GM11168 (cell line): Measurements from ENCODE around the gene CD300LG.
"Not testable (repeated sequence)": the region's sequence is repeated elsewhere in the genome, so short reads cannot be mapped to it uniquely, and the experiment has no call there.

Experiments
- in situ Hi-C: fragments of 300-500 bp; cut with MboI; formaldehyde crosslinking; loops from one replicate; pipeline ENCODE4 v1.12.0; 2022; ENCODE audit warnings: low sequenced_read_pairs; ENCODE audit not compliant: unreplicated experiment

The CD300LG gene, protein sequence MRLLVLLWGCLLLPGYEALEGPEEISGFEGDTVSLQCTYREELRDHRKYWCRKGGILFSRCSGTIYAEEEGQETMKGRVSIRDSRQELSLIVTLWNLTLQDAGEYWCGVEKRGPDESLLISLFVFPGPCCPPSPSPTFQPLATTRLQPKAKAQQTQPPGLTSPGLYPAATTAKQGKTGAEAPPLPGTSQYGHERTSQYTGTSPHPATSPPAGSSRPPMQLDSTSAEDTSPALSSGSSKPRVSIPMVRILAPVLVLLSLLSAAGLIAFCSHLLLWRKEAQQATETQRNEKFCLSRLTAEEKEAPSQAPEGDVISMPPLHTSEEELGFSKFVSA

DNA sequence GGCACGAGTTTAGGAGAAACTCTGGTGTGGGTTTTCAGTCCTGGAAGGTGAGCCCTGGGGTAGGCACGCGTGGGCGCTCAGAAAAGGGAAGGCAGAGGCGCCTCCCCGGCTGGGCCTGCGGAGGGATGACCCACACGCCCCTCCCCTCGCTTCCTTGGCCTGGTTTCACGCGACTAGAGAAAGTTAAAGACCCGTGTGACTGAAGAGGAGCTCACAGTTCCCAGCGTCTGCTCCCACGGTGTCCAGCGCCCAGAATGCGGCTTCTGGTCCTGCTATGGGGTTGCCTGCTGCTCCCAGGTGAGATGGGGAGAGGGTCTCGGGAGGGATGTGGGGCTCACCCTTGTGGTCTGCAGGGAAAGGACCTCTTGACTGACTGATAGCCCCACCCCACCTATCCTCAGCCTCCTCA lies at the start of gene CD300LG:
CD300LG (plus strand) TSS at position 214 of the 409 bp plus-strand sequence; CDS start at position 255, 41 bp downstream.
- in situ Hi-C loops = no loop called here

DNA sequence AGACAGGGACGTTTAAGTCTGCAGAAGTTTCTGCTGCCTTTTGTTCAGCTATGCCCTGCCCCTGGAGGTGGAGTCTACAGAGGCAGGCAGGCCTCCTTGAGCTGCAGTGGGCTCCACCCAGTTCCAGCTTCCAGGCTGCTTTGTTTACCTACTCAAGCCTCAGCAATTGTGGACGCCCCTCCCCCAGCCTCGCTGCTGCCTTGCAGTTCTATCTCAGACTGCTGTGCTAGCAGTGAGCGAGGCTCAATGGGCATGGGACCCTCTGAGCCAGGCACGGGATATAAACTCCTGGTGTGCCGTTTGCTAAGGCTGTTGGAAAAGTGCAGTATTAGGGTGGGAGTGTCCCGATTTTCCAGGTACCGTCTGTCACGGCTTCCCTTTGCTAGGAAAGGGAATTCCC lies 49.0 kb upstream of the CD300LG start:
- in situ Hi-C loops = not testable (repeated sequence)

DNA sequence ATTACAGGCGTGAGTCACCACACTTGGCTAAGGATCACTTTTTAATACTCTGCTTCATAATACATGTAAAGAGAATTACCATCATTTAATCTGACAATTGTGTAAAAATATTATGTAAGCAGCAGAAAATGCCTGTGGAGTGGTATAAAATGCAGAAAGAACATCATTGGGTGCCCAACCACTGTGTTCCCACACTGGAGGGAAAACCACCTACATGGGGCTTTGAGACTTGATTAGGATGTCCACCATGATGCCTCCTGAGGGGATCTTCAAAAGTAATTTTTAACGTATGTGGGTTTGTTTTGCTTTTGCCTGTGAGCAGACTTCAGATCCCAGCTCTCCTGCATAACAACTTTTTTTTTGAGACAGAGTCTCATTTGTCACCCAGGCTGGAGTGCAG lies 47.9 kb upstream of the CD300LG start:
- in situ Hi-C loops = no loop called here

DNA sequence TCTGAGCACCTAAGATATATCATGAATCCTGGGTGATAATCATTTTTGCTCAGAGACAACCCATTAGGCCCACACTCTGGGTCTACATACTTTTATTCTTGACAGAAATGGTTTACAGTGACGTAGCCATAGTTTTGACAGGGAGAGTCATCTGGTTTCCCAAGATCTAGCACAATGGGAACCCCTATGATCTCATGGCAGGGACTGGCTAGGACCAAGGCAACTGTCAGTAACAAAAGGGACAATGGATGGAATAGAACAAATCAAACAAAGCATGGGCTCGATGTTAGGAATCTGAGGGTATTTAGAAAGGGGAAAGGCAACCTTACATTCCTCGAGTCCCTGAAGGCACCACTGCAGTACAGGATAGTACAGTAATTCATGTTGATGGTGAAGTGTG lies 46.2 kb upstream of the CD300LG start:
- in situ Hi-C loops = no loop called here

DNA sequence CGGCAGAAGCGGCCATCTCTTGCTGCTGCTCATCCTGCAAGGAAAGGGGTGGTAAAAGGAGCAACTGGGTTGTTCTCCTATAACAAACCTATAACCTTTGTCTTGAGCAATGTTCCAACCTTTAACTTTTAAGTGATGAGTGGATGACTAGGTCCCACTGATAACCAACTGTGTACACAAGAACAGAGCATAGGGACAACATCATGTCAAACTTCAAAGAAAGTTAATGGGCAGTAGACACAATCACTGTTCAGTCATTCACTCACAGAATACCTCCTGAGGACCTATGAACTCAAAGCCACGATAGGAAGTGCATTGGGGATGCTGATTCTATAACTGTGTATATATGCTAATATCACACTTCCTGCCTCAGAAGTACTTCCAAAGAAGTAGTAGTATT lies 45.1 kb upstream of the CD300LG start:
- in situ Hi-C loops = no loop called here

DNA sequence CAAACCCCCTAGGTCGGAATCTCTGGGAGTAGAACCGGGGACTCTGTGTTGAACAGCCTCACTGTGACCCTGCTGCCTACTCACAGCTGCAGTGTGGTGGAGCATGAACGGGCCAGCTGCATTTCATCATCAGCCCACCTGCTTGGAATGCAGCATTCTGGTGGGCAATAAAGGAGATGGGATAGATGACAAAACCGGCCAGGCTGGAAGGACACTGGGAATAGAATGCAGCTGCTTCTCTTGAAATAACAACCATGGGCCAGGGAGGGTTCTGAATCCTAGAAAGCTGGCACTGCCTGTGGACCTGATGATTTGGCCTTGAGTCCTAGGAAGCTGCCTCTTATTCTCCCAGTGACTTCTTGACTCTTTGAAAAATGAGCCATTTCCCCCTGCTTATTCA lies 43.2 kb upstream of the CD300LG start:
- in situ Hi-C loops = no loop called here

DNA sequence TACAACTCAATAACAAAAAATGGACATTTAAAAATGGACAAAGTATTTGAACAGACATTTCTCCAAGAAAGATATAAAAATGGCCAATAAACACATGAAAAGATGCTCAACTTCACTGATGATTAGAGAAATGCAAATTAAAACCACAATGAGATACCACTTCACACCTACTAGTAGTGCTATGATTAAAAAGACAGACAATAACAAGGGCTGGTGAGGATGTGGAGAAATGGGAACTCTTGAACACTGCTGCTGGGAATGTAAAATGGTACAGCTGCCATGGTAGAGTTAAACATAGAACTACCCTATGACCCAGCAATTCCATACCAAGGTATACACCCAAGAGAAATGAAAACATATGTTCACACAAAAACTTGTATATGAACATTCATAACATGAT lies 41.9 kb upstream of the CD300LG start:
- in situ Hi-C loops = no loop called here

DNA sequence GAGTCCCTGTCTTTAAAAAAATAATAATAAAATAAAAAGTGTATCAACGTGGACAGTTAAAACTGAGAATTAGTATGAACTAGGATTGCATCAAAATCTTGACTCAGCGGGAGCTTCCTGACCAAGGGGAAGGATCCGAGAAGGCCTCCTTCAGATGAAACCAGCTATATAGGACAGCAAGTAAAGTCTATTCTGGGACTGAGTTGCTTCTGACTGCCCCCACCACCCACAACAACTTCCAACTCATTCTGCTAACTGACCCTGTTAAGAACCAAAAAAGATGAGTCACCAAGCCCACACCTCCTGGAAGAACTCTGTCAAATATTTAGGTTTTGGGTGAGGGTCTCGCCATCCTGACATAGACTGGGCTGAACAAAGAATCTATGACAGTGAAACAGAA lies 38.9 kb upstream of the CD300LG start:
- in situ Hi-C loops = no loop called here

DNA sequence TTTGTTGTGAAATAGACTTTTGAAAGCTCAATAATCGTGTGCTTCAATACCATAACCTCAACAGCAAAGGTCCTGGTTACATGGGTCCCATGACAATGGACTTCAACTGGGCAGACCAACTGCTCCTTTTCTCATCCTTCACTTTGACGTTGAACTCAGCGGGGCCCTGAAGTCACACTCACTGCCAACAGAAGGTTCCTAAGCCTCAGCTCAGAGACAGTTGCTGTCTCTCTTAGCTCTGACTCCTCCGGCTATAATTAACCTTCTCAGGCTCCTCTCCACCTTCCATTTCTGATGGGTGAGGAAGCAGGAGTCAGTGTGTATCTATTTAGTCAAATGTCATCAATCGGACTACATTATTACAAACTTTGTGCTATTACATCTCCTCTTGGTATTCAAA lies 37.9 kb upstream of the CD300LG start:
- in situ Hi-C loops = no loop called here

DNA sequence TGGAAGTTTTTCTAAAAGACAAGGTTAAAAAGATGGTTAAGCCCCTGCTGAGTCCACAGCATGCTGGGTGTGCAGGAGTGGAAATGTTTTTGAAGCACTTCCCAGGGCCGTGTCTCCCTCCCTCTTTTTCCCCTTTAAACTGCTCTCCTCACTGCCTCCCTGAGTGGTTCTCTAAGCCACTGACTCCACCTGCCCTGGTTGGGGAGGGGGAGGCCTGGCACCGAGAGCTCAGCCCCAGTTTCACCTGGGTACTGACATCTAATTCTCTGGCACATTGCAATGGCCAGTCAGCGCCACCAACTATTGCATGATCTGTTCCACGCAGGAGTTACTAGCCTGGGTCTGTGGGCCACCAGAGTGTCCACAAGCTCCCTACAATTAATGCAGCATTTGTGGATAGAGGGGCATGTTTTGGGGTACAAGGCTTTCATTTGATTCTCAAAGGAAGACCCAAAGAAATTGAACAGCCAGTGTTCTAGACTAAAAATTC lies 36.7 kb upstream of the CD300LG start:
- in situ Hi-C loops = no loop called here

DNA sequence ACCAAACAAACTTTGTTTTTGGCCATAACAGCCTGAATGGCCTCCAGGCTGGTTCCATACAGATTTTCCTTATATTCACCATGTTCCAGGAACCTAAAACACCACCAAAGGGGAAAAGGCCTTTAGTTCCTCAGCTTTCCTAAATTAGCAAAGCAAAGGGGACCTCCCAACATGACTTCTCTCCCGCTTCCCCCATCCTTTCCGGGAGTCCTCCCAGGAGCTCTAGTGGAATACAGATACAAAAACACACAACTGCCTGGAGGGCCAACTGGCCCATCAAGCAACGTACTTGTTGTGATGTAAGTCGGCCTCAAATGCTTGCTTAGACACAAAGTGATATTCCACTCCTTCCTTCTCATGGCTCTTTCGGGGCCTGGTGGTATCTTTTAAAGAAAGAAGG lies 36.2 kb upstream of the CD300LG start:
- in situ Hi-C loops = no loop called here

DNA sequence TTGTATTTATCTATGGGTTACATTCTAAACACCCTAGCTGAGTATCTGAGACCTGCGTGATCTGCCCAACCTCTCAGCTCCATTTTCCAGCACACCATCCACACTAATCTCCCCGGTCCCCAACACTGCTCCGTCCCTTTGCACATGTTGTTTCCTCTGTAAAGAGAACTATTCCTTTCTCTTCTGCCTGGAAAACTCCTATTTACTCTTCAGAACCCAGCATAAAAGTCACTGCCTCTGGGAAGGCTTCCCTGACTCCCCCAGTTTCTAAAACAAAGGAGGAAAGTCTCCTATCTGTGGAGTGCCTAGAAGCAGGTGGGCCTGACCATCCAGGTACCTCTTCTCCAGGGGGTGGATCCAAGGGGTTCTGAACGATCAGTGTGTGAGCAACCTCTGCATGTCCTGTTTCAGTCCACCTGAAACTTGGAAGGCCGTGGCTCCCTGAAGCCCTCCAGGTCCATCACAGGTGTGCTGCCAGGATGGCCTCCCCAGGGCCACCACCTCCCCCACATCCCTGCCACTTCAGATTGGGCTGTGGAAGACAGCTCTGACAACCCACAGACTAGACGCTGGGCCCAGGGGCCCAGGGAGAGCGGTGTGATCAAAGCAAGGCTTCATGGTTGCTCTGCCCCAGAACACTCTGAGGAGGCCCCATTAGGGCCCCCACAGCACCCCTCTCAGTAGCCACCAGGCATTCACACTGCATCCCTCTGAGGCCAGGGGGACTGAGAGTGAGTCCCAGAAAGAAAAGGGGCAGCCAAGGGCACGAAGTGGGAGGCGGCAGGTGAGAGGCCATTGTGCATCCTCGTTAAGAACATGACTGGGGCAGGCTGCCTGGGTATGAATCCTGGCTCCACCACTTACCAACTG lies 34.3 kb upstream of the CD300LG start:
- in situ Hi-C loops = no loop called here

DNA sequence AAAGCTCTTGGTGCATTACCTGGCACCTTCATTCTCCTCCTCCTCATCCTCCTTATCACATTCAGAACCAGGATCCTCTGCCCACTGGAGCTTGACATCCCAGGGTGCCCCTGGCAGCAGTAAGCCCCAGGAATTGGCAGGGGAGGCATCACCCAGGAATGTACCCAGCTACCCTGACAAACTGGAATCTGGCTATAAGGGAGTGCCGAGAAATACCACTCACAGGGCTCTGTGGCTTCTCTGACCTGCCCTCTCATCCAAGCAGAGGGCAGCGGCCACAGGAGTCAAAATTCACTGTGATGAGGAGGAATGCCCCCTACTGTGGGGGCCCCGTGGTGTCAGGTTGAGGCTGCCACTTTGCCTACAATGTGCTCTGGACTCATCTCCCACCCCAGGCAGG lies 33.6 kb upstream of the CD300LG start:
- in situ Hi-C loops = no loop called here

DNA sequence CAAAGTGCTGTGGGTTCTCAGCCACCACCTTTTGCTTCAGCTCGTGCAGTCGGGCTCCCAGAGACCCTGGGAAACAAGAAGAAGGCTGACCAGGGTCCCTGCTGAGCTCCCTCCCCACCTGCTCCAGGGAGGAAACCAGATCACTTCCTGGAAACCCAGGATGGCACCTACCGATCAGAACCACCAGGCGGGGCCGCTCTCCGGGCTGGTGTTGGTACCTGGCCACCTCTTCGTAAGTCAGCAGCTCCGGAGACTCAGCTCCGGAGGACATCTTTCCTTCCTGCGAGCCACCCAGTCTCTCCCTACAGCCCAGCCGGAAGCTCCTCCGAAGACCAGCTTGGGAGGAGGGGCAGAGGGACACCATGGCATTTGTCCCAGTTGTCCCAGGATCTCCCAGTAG lies 33.0 kb upstream of the CD300LG start:
- in situ Hi-C loops = no loop called here

DNA sequence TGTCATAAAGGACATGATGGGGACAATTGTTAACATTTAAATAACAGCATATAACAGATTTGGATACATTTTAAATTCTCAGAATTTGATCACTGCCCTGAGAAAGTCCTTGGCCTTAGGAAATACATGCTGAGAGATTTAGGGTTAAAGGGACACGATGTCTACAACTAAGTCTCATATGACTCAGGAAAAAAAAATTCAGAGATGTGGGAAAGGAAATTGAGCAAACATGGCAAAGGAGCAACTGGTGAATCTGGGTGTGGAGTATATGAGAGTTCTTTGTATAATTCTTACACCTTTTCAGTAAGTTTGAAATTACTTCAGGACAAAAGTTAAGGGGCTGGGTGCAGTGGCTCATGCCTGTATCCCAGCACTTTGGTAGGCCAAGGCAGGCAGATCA lies 32.3 kb upstream of the CD300LG start:
- in situ Hi-C loops = no loop called here

DNA sequence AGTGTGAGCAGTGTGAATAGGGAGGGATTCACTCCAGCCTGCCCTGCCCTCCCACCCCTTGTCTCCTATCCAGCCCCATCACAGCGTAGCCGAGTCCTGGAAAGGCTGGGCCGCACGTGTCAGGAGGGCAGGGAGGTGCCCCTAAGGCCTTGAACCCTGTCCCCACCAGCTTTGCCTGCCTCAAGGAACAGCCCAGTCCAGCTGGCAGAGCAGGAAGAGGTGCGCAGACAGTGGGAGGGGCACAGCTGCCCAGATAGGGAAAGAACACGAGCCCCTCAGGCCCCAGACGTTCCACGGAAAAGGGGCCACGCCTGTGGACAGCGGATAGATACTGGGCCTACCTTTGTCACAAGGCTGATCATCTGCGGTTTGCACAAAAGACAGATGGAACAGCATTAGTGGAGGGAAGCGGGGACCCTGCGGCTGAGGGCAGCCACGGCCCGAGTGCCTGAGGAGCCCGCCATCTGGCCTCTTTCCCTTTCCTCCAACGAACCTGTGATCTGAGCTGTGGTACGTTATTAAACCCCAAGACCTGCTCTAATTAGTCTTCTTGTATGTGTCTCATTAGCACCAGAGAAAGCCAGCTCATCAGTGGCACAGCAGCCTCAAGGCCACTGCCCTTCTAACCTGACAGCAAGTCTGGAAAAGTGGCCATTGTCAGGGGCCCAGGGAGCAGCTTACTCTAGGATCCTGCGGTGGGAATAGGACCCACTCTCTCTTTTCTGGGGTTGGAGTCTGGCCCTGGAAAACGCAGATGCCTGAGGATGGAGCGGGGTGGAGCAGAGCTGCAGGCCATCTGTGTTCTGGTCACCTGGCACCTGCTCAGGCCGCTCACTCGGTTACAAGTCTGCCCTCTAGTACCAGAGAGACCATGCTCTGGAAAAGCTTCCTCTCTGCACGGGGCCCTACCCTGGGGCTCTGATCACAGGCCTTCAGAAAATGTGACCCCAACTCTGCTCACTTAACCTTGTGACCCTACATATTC lies 30.3 kb upstream of the CD300LG start:
- in situ Hi-C loops = no loop called here

DNA sequence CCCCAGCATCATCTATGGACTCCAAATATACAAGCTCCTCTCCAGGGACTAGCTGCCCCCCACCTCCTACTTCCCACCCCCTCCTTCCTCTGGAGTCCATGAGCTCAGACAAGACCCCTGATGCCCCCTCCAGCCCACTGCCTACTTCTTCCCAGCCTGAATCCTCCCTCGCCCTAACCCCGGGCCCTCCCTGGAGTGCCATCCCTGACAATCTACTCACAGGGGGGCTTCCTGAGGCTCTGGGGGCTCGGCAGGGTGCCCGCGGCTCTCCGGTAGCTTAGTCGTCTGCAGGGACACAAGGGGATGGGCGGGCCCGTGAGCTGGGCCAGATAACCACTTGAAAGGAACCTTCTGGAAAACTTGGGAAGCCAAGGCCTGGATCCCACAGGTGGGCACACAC lies 29.1 kb upstream of the CD300LG start:
- in situ Hi-C loops = no loop called here

DNA sequence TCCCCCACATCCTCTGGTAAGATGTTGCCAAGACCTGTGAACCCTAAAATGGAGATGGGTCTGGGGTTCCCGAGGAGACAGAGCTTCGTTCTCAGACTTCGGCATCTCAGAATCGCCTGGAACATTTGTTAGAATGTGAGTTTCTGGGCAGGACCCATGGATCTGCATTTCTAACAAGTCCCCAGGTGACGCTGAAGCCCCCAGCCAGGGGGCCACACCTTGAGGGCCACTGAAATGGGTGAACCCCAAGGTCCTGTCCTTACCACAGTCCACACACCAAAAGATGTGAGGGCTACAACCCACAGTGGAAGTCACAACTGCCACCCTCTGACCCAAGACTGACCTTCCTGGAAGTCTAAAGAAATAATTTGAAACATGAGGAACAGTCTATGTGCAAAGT lies 28.0 kb upstream of the CD300LG start:
- in situ Hi-C loops = no loop called here

DNA sequence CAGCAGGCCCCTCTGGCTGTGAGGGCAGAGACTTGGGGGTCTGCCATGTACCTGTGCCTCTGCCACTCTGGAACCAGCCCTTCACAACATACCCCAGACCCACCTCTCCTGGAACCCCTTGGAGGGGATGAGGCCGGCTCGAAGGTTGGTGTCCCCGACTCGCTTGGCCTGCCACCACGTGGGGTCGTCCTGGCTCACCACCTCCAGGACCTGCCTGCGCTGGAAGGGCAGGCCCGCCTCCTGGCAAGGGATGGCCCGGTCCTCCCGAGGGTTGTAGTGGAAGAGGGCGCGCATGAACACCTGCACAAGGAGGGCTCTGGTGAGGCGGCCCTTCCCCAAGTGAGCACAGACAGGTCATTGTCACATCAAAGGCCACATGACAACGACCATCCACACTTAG lies 26.2 kb upstream of the CD300LG start:
- in situ Hi-C loops = no loop called here

DNA sequence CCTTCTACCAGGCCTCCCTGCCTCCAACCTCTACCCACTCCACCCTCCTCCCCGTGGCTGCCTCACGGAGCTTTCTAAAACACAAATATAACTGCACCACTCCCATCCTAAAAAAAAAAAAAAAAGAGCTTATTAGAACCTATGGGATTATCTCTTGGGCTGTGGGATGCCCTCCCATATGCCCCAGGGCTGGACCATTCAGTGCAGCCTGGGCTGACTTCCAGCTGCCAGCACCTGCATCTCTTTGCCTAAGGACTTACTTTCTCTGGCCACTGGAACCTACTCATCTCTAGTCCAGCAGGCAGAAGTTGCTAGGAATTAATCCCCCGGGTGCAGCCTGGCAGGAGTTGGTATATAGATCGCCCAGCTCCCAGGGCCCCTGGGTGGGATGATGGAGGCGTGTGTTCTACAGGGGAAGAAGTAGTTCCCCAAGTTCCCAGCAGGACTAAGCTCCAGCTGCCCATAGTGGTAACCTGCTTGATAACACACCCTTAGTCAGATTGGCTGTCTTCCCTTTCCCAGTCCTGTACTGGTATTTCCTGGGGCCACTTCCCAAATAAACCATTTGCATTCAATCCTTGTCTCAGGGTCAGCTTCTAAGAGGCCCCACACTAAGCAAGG lies 24.3 kb upstream of the CD300LG start:
- in situ Hi-C loops = no loop called here
